A673 (cell line): ENCODE data around the gene HK1.

Experiments used
- EZH2 ChIP-seq: fragments of 200-600 bp; sonication (generic); IDR thresholded peaks from 2 replicates; pipeline ENCODE4 v1.6.1; 2017; ENCODE audit warnings: borderline replicate concordance, low read depth, mild to moderate bottlenecking, mixed read lengths, antibody characterized with exemption, low read length; ENCODE audit not compliant: poor library complexity, severe bottlenecking
- TF ChIP-seq, protein P1 (sequence below): fragments of 300-800, 200-600 bp; sonication (generic); conservative IDR thresholded peaks from 2 replicates; pipeline ENCODE4 v1.5.1; 2017; ENCODE audit warnings: low read depth, mild to moderate bottlenecking, antibody characterized with exemption, low read length, moderate library complexity, mixed read lengths

DNA sequence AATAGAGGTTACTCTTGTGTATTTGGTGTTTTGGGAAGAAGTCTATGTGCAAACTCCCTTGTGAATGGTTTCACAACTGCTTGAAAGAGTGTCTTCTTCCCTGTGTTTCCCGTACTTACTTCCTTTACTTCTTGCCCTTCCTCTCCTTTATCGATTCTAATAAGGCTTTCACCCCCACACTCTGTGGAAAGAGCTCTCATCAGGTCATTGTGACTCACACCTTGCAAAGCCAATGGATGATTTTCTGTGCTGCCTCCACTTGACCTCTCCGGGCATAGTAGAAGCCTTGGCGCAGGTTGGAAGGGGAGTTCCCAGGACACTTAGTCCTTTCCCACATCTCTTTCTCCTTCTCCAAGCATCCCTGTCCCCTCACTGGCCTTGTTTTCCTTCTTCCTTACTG is 166.7 kb downstream of the HK1 start:
- TF ChIP-seq EZH2 = no peak
- TF ChIP-seq, protein P1, sequence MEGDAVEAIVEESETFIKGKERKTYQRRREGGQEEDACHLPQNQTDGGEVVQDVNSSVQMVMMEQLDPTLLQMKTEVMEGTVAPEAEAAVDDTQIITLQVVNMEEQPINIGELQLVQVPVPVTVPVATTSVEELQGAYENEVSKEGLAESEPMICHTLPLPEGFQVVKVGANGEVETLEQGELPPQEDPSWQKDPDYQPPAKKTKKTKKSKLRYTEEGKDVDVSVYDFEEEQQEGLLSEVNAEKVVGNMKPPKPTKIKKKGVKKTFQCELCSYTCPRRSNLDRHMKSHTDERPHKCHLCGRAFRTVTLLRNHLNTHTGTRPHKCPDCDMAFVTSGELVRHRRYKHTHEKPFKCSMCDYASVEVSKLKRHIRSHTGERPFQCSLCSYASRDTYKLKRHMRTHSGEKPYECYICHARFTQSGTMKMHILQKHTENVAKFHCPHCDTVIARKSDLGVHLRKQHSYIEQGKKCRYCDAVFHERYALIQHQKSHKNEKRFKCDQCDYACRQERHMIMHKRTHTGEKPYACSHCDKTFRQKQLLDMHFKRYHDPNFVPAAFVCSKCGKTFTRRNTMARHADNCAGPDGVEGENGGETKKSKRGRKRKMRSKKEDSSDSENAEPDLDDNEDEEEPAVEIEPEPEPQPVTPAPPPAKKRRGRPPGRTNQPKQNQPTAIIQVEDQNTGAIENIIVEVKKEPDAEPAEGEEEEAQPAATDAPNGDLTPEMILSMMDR = no peak
